Pancreas (tissue), 10 donors: Measurements from ENCODE around the gene KRT36. TPM values are rescaled to one million over a fixed set of nuclear protein-coding genes. Genes with fewer than 3 reads are reported as not detected.

Experiments used
- ATAC-seq, 4 donors: fragments of 200-7000 bp; cut with Tn5 transposase; one replicate each; pipeline versions ENCODE4 v1.8.0 to v1.9.1; 2020; ENCODE audit warnings: mild to moderate bottlenecking in 4 of 4, moderate library complexity in 4 of 4
- DNase-seq, 6 donors: peaks; one replicate each; pipeline ENCODE4 v3.0.0-alpha.2; 2020
- FAIRE-seq: peaks from 2 replicates; lab custom pipeline; 2012; peaks lifted over from hg19 to GRCh38; lab: Jason Lieb, UNC
- H3K27ac ChIP-seq, 4 donors: fragments of 200-600 bp; sonication (generic); 1 replicate in 3 of 4; 2 replicates in 1 of 4; pipeline versions ENCODE4 v1.5.0 to v1.8.0; 2020
- H3K27me3 ChIP-seq, 4 donors: fragments of 200-600 bp; one replicate each; pipeline ENCODE4 v1.8.0; 2021
- H3K36me3 ChIP-seq, 3 donors: fragments of 200-600 bp; sonication (generic) in 1 of 3; one replicate each; pipeline versions ENCODE4 v1.5.0 to v1.8.0; 2020 to 2021
- H3K4me1 ChIP-seq, 3 donors: fragments of 200-600 bp; one replicate each; pipeline ENCODE4 v1.8.0; 2021
- H3K4me3 ChIP-seq, 4 donors: fragments of 200-600 bp; sonication (generic) in 2 of 4; one replicate each; pipeline versions ENCODE4 v1.5.0 to v1.8.0; 2020 to 2021
- H3K9me3 ChIP-seq, 4 donors: fragments of 200-600 bp; one replicate each; pipeline ENCODE4 v1.8.0; 2021
- CTCF ChIP-seq, 4 donors: fragments of 200-600 bp; sonication (generic) in 3 of 4; IDR thresholded peaks; one replicate each; pipeline versions ENCODE4 v1.5.0 to v1.8.0; 2021; ENCODE audit warnings: antibody characterized with exemption in 4 of 4
- WGBS, 2 donors: extraction: QIAGEN DNeasy Blood & Tissue Kit; methylation state at CpG; one replicate each; pipeline ENCODE4 v1.1.7; 2013; 5-methylcytosine and 5-hydroxymethylcytosine counted together
- intact Hi-C, 3 donors: fragments of 100-400 bp; cut with DNase I; formaldehyde crosslinking; loops; one replicate each; pipeline versions ENCODE4 v1.11.1 to v1.14.2; 2022
- polyA plus RNA-seq, 2 donors: library from polyadenylated mRNA; stranded (reverse); fragments of 200-250 nt; gene quantifications; one replicate each; pipeline ENCODE4 v1.2.3, GENCODE V29; 2013
- total RNA-seq, 6 donors: library from RNA; stranded (reverse); fragmentation: NEBNext Ultra II Directional in 4 of 6; extraction: Animal tissue kit (Norgen Biotek cat#: 25700) in 4 of 6; gene quantifications; one replicate each; pipeline versions ENCODE4 v1.2.1 to v1.2.4, GENCODE V29; 2021 to 2023
- donor health status: healthy with polysubstance abuse.
- donor health status: DM: no; HTN: no; CAD: no; lungs with moderate emphysema.
- donor health status: DM: no; HTN: no; CAD: no.
- donor health status: control.
- donor health status: control.
- donor health status: Bipolar disorder and iron deficiency.
- donor health status: DM: yes; HTN: yes; CAD: no.
- donor health status: DM: no; HTN: no; CAD: no.
- donor health status: DM: no; HTN: no; CAD: no.
- donor health status: DM: yes; HTN: yes; CAD: no.

The KRT36 gene
- total and polyA plus RNA-seq, 8 donors = not detected

GRCh38 chr17:41448506-41448905, 41.2 kb downstream of the KRT36 start:
- H3K4me3 ChIP-seq = no peak overlapping the region
- ATAC-seq = no peak
- no peak for DNase-seq
- H3K36me3 ChIP-seq = no peaks in the 10 kb centered on the region
- H3K9me3 ChIP-seq = no peaks in the 10 kb centered on the region
- no peak overlapping the region for H3K27ac ChIP-seq
- intact Hi-C loops = no loop called here
- FAIRE-seq = no peak
- no peaks in the 10 kb centered on the region for H3K4me1 ChIP-seq
- TF ChIP-seq CTCF (IDR thresholded peaks at IDR 0.05) = no peak
- H3K27me3 ChIP-seq = no peaks in the 10 kb centered on the region
- 31 to 48% methylated on average over 2 of the region's 2 CpGs for WGBS, 2 donors

GRCh38 chr17:41446806-41447205, 42.9 kb downstream of the KRT36 start:
- Histone ChIP-seq H3K36me3 (no peaks in the 10 kb centered on the region), H3K9me3 (no peaks in the 10 kb centered on the region), H3K27ac (no peak overlapping the region), H3K4me1 (no peaks in the 10 kb centered on the region), H3K4me3 (no peak overlapping the region), H3K27me3 (no peaks in the 10 kb centered on the region)
- no peak for FAIRE-seq
- ATAC-seq = no peak
- intact Hi-C loops = no loop called here
- no peak for DNase-seq
- 36 to 53% methylated on average over 2 of the region's 2 CpGs for WGBS, 2 donors
- TF ChIP-seq CTCF (IDR thresholded peaks at IDR 0.05) = no peak

- TF ChIP-seq CTCF (IDR thresholded peaks at IDR 0.05) = no peak
- no peak for DNase-seq
- Histone ChIP-seq H3K4me3 (no peak overlapping the region), H3K27ac (no peak overlapping the region), H3K9me3 (no peaks in the 10 kb centered on the region), H3K36me3 (no peaks in the 10 kb centered on the region), H3K4me1 (no peaks in the 10 kb centered on the region), H3K27me3 (no peaks in the 10 kb centered on the region)
- WGBS, 2 donors = 45 to 56% methylated on average over 3 of the region's 3 CpGs
- ATAC-seq = no peak
- no peak for FAIRE-seq
- intact Hi-C loops = no loop called here
Measured at GRCh38 chr17:41444640-41445039, 45.1 kb downstream of the KRT36 start.

- 18 to 24% methylated on average over 1 of the region's 1 CpG for WGBS, 2 donors
Measured at GRCh38 chr17:41444186-41444585, 45.5 kb downstream of the KRT36 start.

GRCh38 chr17:41442739-41443138, 47.0 kb downstream of the KRT36 start:
- H3K36me3 ChIP-seq = no peaks in the 10 kb centered on the region
- no peak overlapping the region for H3K4me3 ChIP-seq
- TF ChIP-seq CTCF (IDR thresholded peaks at IDR 0.05) = no peak
- FAIRE-seq (no peak), ATAC-seq (no peak), DNase-seq (no peak)
- intact Hi-C loops = no loop called here
- no peak overlapping the region for H3K27ac ChIP-seq
- no peaks in the 10 kb centered on the region for H3K27me3 ChIP-seq
- no peaks in the 10 kb centered on the region for H3K9me3 ChIP-seq
- H3K4me1 ChIP-seq = no peaks in the 10 kb centered on the region
- WGBS, 2 donors = 53 to 79% methylated on average over 4 of the region's 4 CpGs

More at GRCh38 chr17:41444186-41444585, 45.5 kb downstream of the KRT36 start:
- ATAC-seq = no peak
- Histone ChIP-seq H3K36me3 (no peaks in the 10 kb centered on the region), H3K4me3 (no peak overlapping the region), H3K9me3 (no peaks in the 10 kb centered on the region), H3K27ac (no peak overlapping the region), H3K4me1 (no peaks in the 10 kb centered on the region), H3K27me3 (no peaks in the 10 kb centered on the region)
- no peak for TF ChIP-seq CTCF (IDR thresholded peaks at IDR 0.05)
- intact Hi-C loops = no loop called here
- DNase-seq = no peak
- FAIRE-seq = no peak
